ENCODE data around the gene POMGNT1. TPM values are rescaled to one million over a fixed set of nuclear protein-coding genes. Genes with fewer than 3 reads are reported as not detected.
A peak's percentile ranks its signal among the peaks of the same experiment; 100 is the strongest.

Gene POMGNT1
- total and polyA plus RNA-seq, 2 of the 13 experiments (the other 11 are each of a cell fraction or from before 2014, with no cell fraction given), result 33.9 to 46.8 TPM

GRCh38 chr1:46244656-46245371 is 46.6 kb upstream of the POMGNT1 start:
- FAIRE-seq (peak; percentile 58), ATAC-seq (no peak), DNase-seq (ENCODE audit: low spot score) (no peak)
- WGBS (ENCODE audit: low lambda C conversion rate), result 50% methylated on average over 3 of the region's 3 CpGs
- in situ Hi-C loops (cut with HindIII; ENCODE audit: extremely low pct_ligation_motif_present, low pct_unique_long_range_greater_than_20kb) (no loop called here), intact Hi-C loops (cut with micrococcal nuclease; ENCODE audit: unreplicated experiment) (loop anchor here (5.0 kb wide), 1 partner anchor 57 kb away; the partner anchor contains the start of genes LRRC41 and UQCRH)
- CTCF ChIA-PET (ENCODE audit: low intra/inter-chr PET ratio, low total read pairs), result interaction anchor here (1.0 kb wide), 1 partner anchor 103 kb away, joined by 3 read pairs; no protein-coding TSS in a partner anchor
- Histone ChIP-seq H3K4me2 (ENCODE audit: low read depth, low read length) (no peak overlapping the region), H3K9me3 (ENCODE audit: low read length) (no peaks in the 10 kb centered on the region), H3K4me1 (ENCODE audit: insufficient read depth, low read length) (peaks cover 56% of the 10 kb centered on the region), H3K79me2 (ENCODE audit: insufficient read depth, low read length) (peaks cover 18% of the 10 kb centered on the region), H3K4me3 (replicated peaks in 1 of 3; ENCODE audit: insufficient read depth in 1 of 3, low read depth in 2 of 3, low read length in 3 of 3) (no peak overlapping the region), H3K27me3 (ENCODE audit: control insufficient read depth in 1 of 2, insufficient read depth in 2 of 2, low read length in 2 of 2) (no peaks in the 10 kb centered on the region; a peak in 1 of 5 replicates), H3K27ac (ENCODE audit: extremely low read length, insufficient read depth, low read length) (peak overlapping the region; percentile 52), H4K20me1 (ENCODE audit: insufficient read depth, low read length) (no peaks in the 10 kb centered on the region), H3K9ac (ENCODE audit: insufficient read depth, low read depth, low read length) (no peak overlapping the region), H2AFZ (ENCODE audit: low read length) (no peak overlapping the region), H3K36me3 (replicated peaks in 1 of 2; ENCODE audit: control insufficient read depth in 1 of 2, insufficient read depth in 2 of 2, low read length in 2 of 2) (peaks cover 4 to 6% of the 10 kb centered on the region in 2 experiments)
- no TSS peak for BruUV-seq (replicated peaks)
- no peak for TF ChIP-seq ZBTB1 (CRISPR knock-in tag; IDR thresholded peaks at IDR 0.05; ENCODE audit: borderline replicate concordance)
- no peak for TF ChIP-seq ZNF282 (IDR thresholded peaks at IDR 0.05; ENCODE audit: partially characterized antibody)
- no peak for TF ChIP-seq ASH2L (IDR thresholded peaks at IDR 0.05; ENCODE audit: insufficient read length, low read depth, low read length)
- no peak for TF ChIP-seq HDAC1 (CRISPR knock-in tag; IDR thresholded peaks at IDR 0.05)
- no peak for TF ChIP-seq ZFP1 (CRISPR knock-in tag; IDR thresholded peaks at IDR 0.05)
- TF ChIP-seq KLF11 (CRISPR knock-in tag; IDR thresholded peaks at IDR 0.05), result no peak
- TF ChIP-seq ZNF670 (CRISPR knock-in tag; IDR thresholded peaks at IDR 0.05; ENCODE audit: borderline replicate concordance), result no peak
- no peak for TF ChIP-seq TCF12 (IDR thresholded peaks at IDR 0.05)
- no peak for TF ChIP-seq TCF12 (CRISPR knock-in tag; IDR thresholded peaks at IDR 0.05)
- TF ChIP-seq ZNF747 (CRISPR knock-in tag; IDR thresholded peaks at IDR 0.05; ENCODE audit: borderline replicate concordance), result no peak
- no peak for TF ChIP-seq ZNF143 (CRISPR knock-in tag; IDR thresholded peaks at IDR 0.05)
- peak; percentile 32; the same call in 1 of the 2 replicates for TF ChIP-seq ARID3A (IDR thresholded peaks at IDR 0.05; ENCODE audit: low read depth, low read length)
- TF ChIP-seq ZNF160 (CRISPR knock-in tag; IDR thresholded peaks at IDR 0.05), result no peak
- TF ChIP-seq THYN1 (CRISPR knock-in tag; IDR thresholded peaks at IDR 0.05; ENCODE audit: borderline replicate concordance, low read depth), result no peak
- no peak for TF ChIP-seq MXD1 (CRISPR knock-in tag; IDR thresholded peaks at IDR 0.05)
- TF ChIP-seq SNAPC5 (CRISPR knock-in tag; IDR thresholded peaks at IDR 0.05; ENCODE audit: borderline replicate concordance), result no peak
- TF ChIP-seq ZNF121 (CRISPR knock-in tag; IDR thresholded peaks at IDR 0.05), result peak; percentile 94
- 0 out of 2 replicates have a peak, but pooled peaks have one; percentile 13 for TF ChIP-seq MAX (IDR thresholded peaks at IDR 0.05)
- peak; percentile 7; the same call in 1 of the 2 replicates for TF ChIP-seq CTCF (CRISPR knock-in tag; IDR thresholded peaks at IDR 0.05)
- POLR2A ChIA-PET, result interaction anchor here (0.6 to 1.2 kb wide), 3 partner anchors 13 to 62 kb away, joined by 3 read pairs; no protein-coding TSS in a partner anchor

Data from HepG2 (cell line).